SJCRH30 (cell line): ENCODE results near the gene OSBPL8. TPM values are rescaled to one million over a fixed set of nuclear protein-coding genes. Genes with fewer than 3 reads are reported as not detected.
A peak's percentile ranks its signal among the peaks of the same experiment; 100 is the strongest.

Experiments used
- DNase-seq, 2 experiments: peaks; one replicate each; pipeline ENCODE4 v3.0.0-alpha.2; 2015 to 2020
- H3K27ac ChIP-seq: fragments of 250-450 bp; sonication (Bioruptor Pico); 2 replicates; pipeline ENCODE4 v1.5.1; 2020; ENCODE audit warnings: mild to moderate bottlenecking, moderate library complexity
- H3K27me3 ChIP-seq: fragments of 250-450 bp; sonication (Bioruptor Pico); 2 replicates; pipeline ENCODE4 v1.5.1; 2020; ENCODE audit warnings: mild to moderate bottlenecking, moderate library complexity
- H3K36me3 ChIP-seq: fragments of 250-450 bp; sonication (Bioruptor Pico); 2 replicates; pipeline ENCODE4 v1.5.1; 2020; ENCODE audit warnings: mild to moderate bottlenecking, moderate library complexity
- H3K4me1 ChIP-seq: fragments of 250-450 bp; sonication (Bioruptor Pico); 2 replicates; pipeline ENCODE4 v1.5.1; 2020; ENCODE audit warnings: mild to moderate bottlenecking, moderate library complexity
- H3K4me3 ChIP-seq: fragments of 250-450 bp; sonication (Bioruptor Pico); 2 replicates; pipeline ENCODE4 v1.5.1; 2020; ENCODE audit warnings: mild to moderate bottlenecking, moderate library complexity
- H3K9me3 ChIP-seq: fragments of 250-450 bp; sonication (Bioruptor Pico); replicated peaks from 2 replicates; pipeline ENCODE4 v1.5.1; 2020; ENCODE audit warnings: mild to moderate bottlenecking, moderate library complexity
- total RNA-seq: library from RNA; depleted of rRNA; stranded (reverse); fragments of >200 nt; shearing (Covaris generic); gene quantifications from 2 replicates; pipeline ENCODE4 v1.2.3, GENCODE V29; 2014

OSBPL8 gene
- total RNA-seq, 1 experiment from 2014 or later: 64.0 TPM

GRCh38 chr12:76451528-76451927, 108.0 kb downstream of the OSBPL8 start:
- DNase-seq: no peak
- peaks cover 4% of the 10 kb centered on the region; the same call in 1 of the 2 replicates for H3K4me1 ChIP-seq
- no peak overlapping the region for H3K4me3 ChIP-seq
- peaks cover 4% of the 10 kb centered on the region; the same call in 1 of the 2 replicates for H3K36me3 ChIP-seq
- no peaks in the 10 kb centered on the region for H3K27me3 ChIP-seq
- peaks cover 2% of the 10 kb centered on the region; the same call in 1 of the 2 replicates for H3K9me3 ChIP-seq
- no peak overlapping the region for H3K27ac ChIP-seq

- DNase-seq: no peak
- no peak overlapping the region for H3K27ac ChIP-seq
- peaks cover 4% of the 10 kb centered on the region; the same call in 1 of the 2 replicates for H3K36me3 ChIP-seq
Measured at GRCh38 chr12:76450690-76451089, 108.9 kb downstream of the OSBPL8 start.

GRCh38 chr12:76449993-76450392, 109.6 kb downstream of the OSBPL8 start:
- Histone ChIP-seq H3K4me3 (no peak overlapping the region), H3K27ac (no peak overlapping the region), H3K27me3 (no peaks in the 10 kb centered on the region), H3K4me1 (no peaks in the 10 kb centered on the region; the same call in 1 of the 2 replicates), H3K36me3 (peaks cover 4% of the 10 kb centered on the region; the same call in 1 of the 2 replicates), H3K9me3 (peaks cover 2% of the 10 kb centered on the region; the same call in 1 of the 2 replicates)
- DNase-seq: no peak

More at GRCh38 chr12:76450690-76451089, 108.9 kb downstream of the OSBPL8 start:
- Histone ChIP-seq H3K4me3 (no peak overlapping the region), H3K9me3 (peaks cover 2% of the 10 kb centered on the region; the same call in 1 of the 2 replicates), H3K4me1 (peaks cover 4% of the 10 kb centered on the region; the same call in 1 of the 2 replicates), H3K27me3 (no peaks in the 10 kb centered on the region)

GRCh38 chr12:76449583-76449982, 110.0 kb downstream of the OSBPL8 start:
- DNase-seq: no peak
- no peak overlapping the region for H3K4me3 ChIP-seq
- peaks cover 4% of the 10 kb centered on the region; the same call in 1 of the 2 replicates for H3K36me3 ChIP-seq
- H3K27ac ChIP-seq: no peak overlapping the region
- H3K9me3 ChIP-seq: peaks cover 2% of the 10 kb centered on the region; the same call in 1 of the 2 replicates
- H3K27me3 ChIP-seq: no peaks in the 10 kb centered on the region
- no peaks in the 10 kb centered on the region; the same call in 1 of the 2 replicates for H3K4me1 ChIP-seq

- Histone ChIP-seq H3K27me3 (no peaks in the 10 kb centered on the region), H3K27ac (no peak overlapping the region), H3K4me3 (no peak overlapping the region), H3K4me1 (no peaks in the 10 kb centered on the region; the same call in 1 of the 2 replicates), H3K36me3 (peaks cover 4% of the 10 kb centered on the region; the same call in 1 of the 2 replicates), H3K9me3 (peaks cover 2% of the 10 kb centered on the region; the same call in 1 of the 2 replicates)
- no peak for DNase-seq
Measured at GRCh38 chr12:76449016-76449415, 110.6 kb downstream of the OSBPL8 start.

- H3K4me3 ChIP-seq: no peak overlapping the region
- H3K36me3 ChIP-seq: peaks cover 4% of the 10 kb centered on the region; the same call in 1 of the 2 replicates
- no peaks in the 10 kb centered on the region; the same call in 1 of the 2 replicates for H3K4me1 ChIP-seq
- peaks cover 2% of the 10 kb centered on the region; the same call in 1 of the 2 replicates for H3K9me3 ChIP-seq
- H3K27me3 ChIP-seq: no peaks in the 10 kb centered on the region
- no peak overlapping the region for H3K27ac ChIP-seq
- DNase-seq: no peak
Measured at GRCh38 chr12:76446090-76446489, 113.5 kb downstream of the OSBPL8 start.

GRCh38 chr12:76445462-76445861, 114.1 kb downstream of the OSBPL8 start:
- no peak for DNase-seq

GRCh38 chr12:76444408-76444984, 115.1 kb downstream of the OSBPL8 start:
- Histone ChIP-seq H3K27me3 (no peaks in the 10 kb centered on the region), H3K9me3 (0 out of 2 replicates have a peak, but pooled peaks cover 2% of the 10 kb centered on the region), H3K27ac (no peak overlapping the region), H3K4me1 (no peaks in the 10 kb centered on the region; the same call in 1 of the 2 replicates), H3K4me3 (no peak overlapping the region), H3K36me3 (peaks cover 4% of the 10 kb centered on the region; the same call in 1 of the 2 replicates)
- no peak for DNase-seq

More at GRCh38 chr12:76445462-76445861, 114.1 kb downstream of the OSBPL8 start:
- H3K36me3 ChIP-seq: peaks cover 4% of the 10 kb centered on the region; the same call in 1 of the 2 replicates
- H3K4me3 ChIP-seq: no peak overlapping the region
- H3K9me3 ChIP-seq: 0 out of 2 replicates have a peak, but pooled peaks cover 2% of the 10 kb centered on the region
- H3K4me1 ChIP-seq: no peaks in the 10 kb centered on the region; the same call in 1 of the 2 replicates
- H3K27ac ChIP-seq: no peak overlapping the region
- no peaks in the 10 kb centered on the region for H3K27me3 ChIP-seq

- Histone ChIP-seq H3K9me3 (no peaks in the 10 kb centered on the region), H3K27ac (no peak overlapping the region), H3K27me3 (no peaks in the 10 kb centered on the region)
Measured at GRCh38 chr12:76441016-76441415, 118.6 kb downstream of the OSBPL8 start.

GRCh38 chr12:76432733-76433132, 126.8 kb downstream of the OSBPL8 start:
- no peaks in the 10 kb centered on the region for H3K27me3 ChIP-seq
- DNase-seq: no peak
- no peaks in the 10 kb centered on the region for H3K4me1 ChIP-seq
- no peak overlapping the region for H3K4me3 ChIP-seq
- H3K36me3 ChIP-seq: peaks cover 4% of the 10 kb centered on the region
- peaks cover 3% of the 10 kb centered on the region for H3K9me3 ChIP-seq
- H3K27ac ChIP-seq: no peak overlapping the region

More at GRCh38 chr12:76441016-76441415, 118.6 kb downstream of the OSBPL8 start:
- DNase-seq: no peak
- peaks cover 4% of the 10 kb centered on the region; the same call in 1 of the 2 replicates for H3K36me3 ChIP-seq
- no peaks in the 10 kb centered on the region; the same call in 1 of the 2 replicates for H3K4me1 ChIP-seq
- no peak overlapping the region for H3K4me3 ChIP-seq

GRCh38 chr12:76428117-76428516, 131.5 kb downstream of the OSBPL8 start:
- DNase-seq: no peak
- Histone ChIP-seq H3K4me1 (no peaks in the 10 kb centered on the region), H3K4me3 (no peak overlapping the region), H3K9me3 (peaks cover 5% of the 10 kb centered on the region), H3K27ac (no peak overlapping the region), H3K36me3 (no peaks in the 10 kb centered on the region; the same call in 1 of the 2 replicates), H3K27me3 (no peaks in the 10 kb centered on the region)

GRCh38 chr12:76426160-76426559, 133.4 kb downstream of the OSBPL8 start:
- no peak overlapping the region for H3K27ac ChIP-seq
- 0 out of 2 replicates have a peak, but pooled peaks cover 2% of the 10 kb centered on the region for H3K9me3 ChIP-seq
- H3K36me3 ChIP-seq: no peaks in the 10 kb centered on the region; the same call in 1 of the 2 replicates
- H3K4me3 ChIP-seq: no peak overlapping the region
- no peak for DNase-seq
- peaks cover 2% of the 10 kb centered on the region; the same call in 1 of the 2 replicates for H3K4me1 ChIP-seq
- H3K27me3 ChIP-seq: no peaks in the 10 kb centered on the region

GRCh38 chr12:76424941-76425340, 134.6 kb downstream of the OSBPL8 start:
- peaks cover 10% of the 10 kb centered on the region for H3K4me1 ChIP-seq
- no peak overlapping the region for H3K27ac ChIP-seq
- 0 out of 2 replicates have a peak, but pooled peaks cover 2% of the 10 kb centered on the region for H3K9me3 ChIP-seq
- H3K27me3 ChIP-seq: no peaks in the 10 kb centered on the region
- DNase-seq: no peak
- no peaks in the 10 kb centered on the region; the same call in 1 of the 2 replicates for H3K36me3 ChIP-seq
- no peak overlapping the region for H3K4me3 ChIP-seq

- Histone ChIP-seq H3K9me3 (0 out of 2 replicates have a peak, but pooled peaks cover 2% of the 10 kb centered on the region), H3K4me3 (peak overlapping the region; percentile 44), H3K4me1 (peaks cover 16% of the 10 kb centered on the region), H3K27ac (peak overlapping the region; percentile 49), H3K27me3 (no peaks in the 10 kb centered on the region), H3K36me3 (no peaks in the 10 kb centered on the region)
- DNase-seq: peak in 1 of 2 experiments; percentile 42
Measured at GRCh38 chr12:76422543-76423438, 136.8 kb downstream of the OSBPL8 start.
